ENCODE results near the gene PYROXD2. TPM values are rescaled to one million over a fixed set of nuclear protein-coding genes. Genes with fewer than 3 reads are reported as not detected.

PYROXD2 gene
- total and polyA plus RNA-seq, 2 of the 8 experiments (the other 6 are each of a cell fraction or from before 2014, with no cell fraction given), result 3.2 to 5.4 TPM

DNA sequence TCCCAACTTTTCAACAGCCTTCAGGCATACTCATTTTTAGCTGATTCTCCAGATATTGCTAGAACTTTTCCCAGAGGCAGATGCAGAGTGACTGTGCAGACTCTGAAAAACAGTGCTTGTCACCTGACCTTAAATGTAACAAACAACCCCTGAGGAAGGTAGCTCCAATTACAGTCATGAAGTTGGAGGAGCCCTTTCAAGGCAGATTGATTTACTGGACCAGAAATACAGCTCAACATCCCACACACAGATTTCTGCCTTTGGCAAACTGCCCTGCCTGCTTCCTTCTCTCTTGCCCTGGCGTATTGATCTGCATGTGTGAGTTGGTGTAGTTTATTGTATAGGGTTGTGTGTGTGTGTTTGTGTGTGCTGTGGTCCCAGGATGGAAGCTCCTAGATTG, 38.5 kb downstream of the PYROXD2 start (continued):
- TF ChIP-seq, protein P1, sequence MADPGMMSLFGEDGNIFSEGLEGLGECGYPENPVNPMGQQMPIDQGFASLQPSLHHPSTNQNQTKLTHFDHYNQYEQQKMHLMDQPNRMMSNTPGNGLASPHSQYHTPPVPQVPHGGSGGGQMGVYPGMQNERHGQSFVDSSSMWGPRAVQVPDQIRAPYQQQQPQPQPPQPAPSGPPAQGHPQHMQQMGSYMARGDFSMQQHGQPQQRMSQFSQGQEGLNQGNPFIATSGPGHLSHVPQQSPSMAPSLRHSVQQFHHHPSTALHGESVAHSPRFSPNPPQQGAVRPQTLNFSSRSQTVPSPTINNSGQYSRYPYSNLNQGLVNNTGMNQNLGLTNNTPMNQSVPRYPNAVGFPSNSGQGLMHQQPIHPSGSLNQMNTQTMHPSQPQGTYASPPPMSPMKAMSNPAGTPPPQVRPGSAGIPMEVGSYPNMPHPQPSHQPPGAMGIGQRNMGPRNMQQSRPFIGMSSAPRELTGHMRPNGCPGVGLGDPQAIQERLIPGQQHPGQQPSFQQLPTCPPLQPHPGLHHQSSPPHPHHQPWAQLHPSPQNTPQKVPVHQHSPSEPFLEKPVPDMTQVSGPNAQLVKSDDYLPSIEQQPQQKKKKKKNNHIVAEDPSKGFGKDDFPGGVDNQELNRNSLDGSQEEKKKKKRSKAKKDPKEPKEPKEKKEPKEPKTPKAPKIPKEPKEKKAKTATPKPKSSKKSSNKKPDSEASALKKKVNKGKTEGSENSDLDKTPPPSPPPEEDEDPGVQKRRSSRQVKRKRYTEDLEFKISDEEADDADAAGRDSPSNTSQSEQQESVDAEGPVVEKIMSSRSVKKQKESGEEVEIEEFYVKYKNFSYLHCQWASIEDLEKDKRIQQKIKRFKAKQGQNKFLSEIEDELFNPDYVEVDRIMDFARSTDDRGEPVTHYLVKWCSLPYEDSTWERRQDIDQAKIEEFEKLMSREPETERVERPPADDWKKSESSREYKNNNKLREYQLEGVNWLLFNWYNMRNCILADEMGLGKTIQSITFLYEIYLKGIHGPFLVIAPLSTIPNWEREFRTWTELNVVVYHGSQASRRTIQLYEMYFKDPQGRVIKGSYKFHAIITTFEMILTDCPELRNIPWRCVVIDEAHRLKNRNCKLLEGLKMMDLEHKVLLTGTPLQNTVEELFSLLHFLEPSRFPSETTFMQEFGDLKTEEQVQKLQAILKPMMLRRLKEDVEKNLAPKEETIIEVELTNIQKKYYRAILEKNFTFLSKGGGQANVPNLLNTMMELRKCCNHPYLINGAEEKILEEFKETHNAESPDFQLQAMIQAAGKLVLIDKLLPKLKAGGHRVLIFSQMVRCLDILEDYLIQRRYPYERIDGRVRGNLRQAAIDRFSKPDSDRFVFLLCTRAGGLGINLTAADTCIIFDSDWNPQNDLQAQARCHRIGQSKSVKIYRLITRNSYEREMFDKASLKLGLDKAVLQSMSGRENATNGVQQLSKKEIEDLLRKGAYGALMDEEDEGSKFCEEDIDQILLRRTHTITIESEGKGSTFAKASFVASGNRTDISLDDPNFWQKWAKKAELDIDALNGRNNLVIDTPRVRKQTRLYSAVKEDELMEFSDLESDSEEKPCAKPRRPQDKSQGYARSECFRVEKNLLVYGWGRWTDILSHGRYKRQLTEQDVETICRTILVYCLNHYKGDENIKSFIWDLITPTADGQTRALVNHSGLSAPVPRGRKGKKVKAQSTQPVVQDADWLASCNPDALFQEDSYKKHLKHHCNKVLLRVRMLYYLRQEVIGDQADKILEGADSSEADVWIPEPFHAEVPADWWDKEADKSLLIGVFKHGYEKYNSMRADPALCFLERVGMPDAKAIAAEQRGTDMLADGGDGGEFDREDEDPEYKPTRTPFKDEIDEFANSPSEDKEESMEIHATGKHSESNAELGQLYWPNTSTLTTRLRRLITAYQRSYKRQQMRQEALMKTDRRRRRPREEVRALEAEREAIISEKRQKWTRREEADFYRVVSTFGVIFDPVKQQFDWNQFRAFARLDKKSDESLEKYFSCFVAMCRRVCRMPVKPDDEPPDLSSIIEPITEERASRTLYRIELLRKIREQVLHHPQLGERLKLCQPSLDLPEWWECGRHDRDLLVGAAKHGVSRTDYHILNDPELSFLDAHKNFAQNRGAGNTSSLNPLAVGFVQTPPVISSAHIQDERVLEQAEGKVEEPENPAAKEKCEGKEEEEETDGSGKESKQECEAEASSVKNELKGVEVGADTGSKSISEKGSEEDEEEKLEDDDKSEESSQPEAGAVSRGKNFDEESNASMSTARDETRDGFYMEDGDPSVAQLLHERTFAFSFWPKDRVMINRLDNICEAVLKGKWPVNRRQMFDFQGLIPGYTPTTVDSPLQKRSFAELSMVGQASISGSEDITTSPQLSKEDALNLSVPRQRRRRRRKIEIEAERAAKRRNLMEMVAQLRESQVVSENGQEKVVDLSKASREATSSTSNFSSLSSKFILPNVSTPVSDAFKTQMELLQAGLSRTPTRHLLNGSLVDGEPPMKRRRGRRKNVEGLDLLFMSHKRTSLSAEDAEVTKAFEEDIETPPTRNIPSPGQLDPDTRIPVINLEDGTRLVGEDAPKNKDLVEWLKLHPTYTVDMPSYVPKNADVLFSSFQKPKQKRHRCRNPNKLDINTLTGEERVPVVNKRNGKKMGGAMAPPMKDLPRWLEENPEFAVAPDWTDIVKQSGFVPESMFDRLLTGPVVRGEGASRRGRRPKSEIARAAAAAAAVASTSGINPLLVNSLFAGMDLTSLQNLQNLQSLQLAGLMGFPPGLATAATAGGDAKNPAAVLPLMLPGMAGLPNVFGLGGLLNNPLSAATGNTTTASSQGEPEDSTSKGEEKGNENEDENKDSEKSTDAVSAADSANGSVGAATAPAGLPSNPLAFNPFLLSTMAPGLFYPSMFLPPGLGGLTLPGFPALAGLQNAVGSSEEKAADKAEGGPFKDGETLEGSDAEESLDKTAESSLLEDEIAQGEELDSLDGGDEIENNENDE (IDR thresholded peaks at IDR 0.05; ENCODE audit: insufficient replicate concordance, low read length), result no peak
- TF ChIP-seq SIRT6 (IDR thresholded peaks at IDR 0.05; ENCODE audit: low read length) (no peak), ZNF274 (IDR thresholded peaks at IDR 0.05; ENCODE audit: borderline replicate concordance, extremely low read depth, low read length) (no peak), CHD2 (IDR thresholded peaks at IDR 0.05; ENCODE audit: low read length) (no peak), KDM5A (IDR thresholded peaks at IDR 0.05; ENCODE audit: low read length) (no peak), RFX5 (IDR thresholded peaks at IDR 0.05; ENCODE audit: borderline replicate concordance, low read depth, low read length) (no peak), EZH2 (IDR thresholded peaks at IDR 0.05; ENCODE audit: low read depth, low read length, severe bottlenecking) (no peak)
- TF ChIP-seq, protein P2, sequence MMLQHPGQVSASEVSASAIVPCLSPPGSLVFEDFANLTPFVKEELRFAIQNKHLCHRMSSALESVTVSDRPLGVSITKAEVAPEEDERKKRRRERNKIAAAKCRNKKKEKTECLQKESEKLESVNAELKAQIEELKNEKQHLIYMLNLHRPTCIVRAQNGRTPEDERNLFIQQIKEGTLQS (IDR thresholded peaks at IDR 0.05; ENCODE audit: insufficient read depth, low read depth, low read length), result no peak
- TF ChIP-seq, protein P3, sequence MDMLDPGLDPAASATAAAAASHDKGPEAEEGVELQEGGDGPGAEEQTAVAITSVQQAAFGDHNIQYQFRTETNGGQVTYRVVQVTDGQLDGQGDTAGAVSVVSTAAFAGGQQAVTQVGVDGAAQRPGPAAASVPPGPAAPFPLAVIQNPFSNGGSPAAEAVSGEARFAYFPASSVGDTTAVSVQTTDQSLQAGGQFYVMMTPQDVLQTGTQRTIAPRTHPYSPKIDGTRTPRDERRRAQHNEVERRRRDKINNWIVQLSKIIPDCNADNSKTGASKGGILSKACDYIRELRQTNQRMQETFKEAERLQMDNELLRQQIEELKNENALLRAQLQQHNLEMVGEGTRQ (IDR thresholded peaks at IDR 0.05; ENCODE audit: low read length), result no peak
- TF ChIP-seq, protein P4, sequence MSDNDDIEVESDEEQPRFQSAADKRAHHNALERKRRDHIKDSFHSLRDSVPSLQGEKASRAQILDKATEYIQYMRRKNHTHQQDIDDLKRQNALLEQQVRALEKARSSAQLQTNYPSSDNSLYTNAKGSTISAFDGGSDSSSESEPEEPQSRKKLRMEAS (IDR thresholded peaks at IDR 0.05), result no peak

Measured in H1 (cell line).